GM20000 (cell line): ENCODE data around the gene ZFC3H1.

Experiments used
- DNase-seq: peaks from one replicate; pipeline ENCODE4 v3.0.0; 2012; ENCODE audit warnings: low spot score
- CTCF ChIP-seq: IDR thresholded peaks from 2 replicates; pipeline ENCODE4 v1.5.1; 2012; ENCODE audit warnings: mild to moderate bottlenecking, control low read depth; ENCODE audit errors: extremely low read depth, missing control alignments

ZFC3H1 gene

GRCh38 chr12:71567537-71567936 is 96.1 kb downstream of the ZFC3H1 start:
- TF ChIP-seq CTCF, result no peak
- DNase-seq, result no peak

DNA sequence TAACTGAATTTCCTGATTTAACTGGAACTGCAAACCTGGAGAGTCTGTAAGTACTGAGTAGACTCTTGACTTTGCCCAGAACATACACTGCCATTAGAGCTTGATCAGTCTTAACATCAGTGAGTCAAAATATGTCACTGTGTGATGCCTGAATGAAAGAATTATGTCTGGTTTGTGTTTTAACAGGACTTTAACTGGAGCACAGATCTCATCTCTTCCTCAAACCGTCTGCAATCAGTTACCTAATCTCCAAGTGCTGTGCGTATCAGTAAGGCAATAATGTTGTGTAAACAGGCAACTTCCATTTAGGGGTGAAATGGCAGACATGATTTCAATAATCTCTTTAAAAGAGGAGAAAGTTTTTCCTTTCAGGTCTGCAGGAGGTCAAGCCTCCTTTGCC is 97.0 kb downstream of the ZFC3H1 start:
- TF ChIP-seq CTCF, result no peak
- no peak for DNase-seq

DNA sequence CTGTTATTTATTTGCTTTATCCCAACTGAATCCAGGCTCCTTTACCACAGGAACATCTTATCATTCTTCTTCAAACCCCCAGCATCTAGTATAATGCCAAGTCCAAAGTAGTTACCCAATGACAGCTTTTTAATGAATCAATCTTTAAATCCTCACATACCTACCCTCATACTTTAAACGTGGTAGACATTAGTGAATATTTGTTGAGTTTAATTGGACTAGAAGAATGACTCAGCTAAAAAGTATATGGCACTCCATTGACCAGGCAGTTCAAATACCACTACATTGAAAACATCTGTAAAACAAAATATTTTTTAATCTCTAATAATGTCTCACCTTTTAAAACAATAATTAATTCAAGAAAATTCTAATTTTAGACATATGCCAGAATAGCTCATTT is 98.1 kb downstream of the ZFC3H1 start:
- DNase-seq, result no peak
- TF ChIP-seq CTCF, result no peak

DNA sequence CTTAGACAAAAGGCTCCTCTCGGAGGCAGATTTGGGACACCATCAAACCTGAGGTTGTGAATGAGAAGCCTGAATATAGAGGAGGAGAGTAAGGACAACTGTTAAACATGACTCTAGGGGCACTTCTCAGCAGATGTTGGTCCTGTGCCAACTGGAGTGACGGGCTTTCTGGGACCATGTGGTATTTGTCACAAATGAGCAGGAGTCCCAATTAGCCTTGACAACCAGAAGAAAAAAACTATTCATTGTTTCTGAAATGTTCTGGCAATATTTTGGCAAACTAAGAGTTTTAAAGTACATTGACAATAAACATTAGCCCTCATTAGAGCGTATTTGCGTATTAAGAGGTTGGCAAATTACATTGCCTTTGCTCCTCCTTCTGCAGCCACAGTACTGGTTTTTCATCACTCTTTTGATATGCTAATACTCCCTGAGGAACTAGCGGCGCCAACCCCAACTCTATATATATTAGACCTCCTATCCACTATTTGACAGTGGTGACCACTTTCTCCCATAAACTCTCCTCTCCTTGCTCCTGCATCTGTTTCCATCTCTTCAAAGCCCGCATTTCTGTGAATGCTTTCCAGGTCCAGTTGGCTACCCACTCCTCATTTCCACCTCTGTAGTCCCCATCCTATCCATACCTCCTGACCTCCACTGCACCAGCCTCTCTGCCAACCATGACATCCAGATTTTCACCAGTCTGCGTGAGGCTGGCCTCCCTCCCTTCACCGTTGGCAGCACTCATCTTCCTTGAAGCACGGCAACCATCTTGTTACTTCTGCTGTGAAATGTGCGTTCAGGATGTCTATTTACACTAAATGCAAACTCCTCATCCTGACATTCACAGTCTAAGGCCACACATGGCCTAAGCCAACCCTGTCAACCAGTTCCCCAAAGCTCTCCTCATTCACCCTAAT is 100.7 kb downstream of the ZFC3H1 start:
- no peak for TF ChIP-seq CTCF
- no peak for DNase-seq
